Endothelial cell of umbilical vein (primary cell): ENCODE data around the gene C2CD4B. TPM values are rescaled to one million over a fixed set of nuclear protein-coding genes. Genes with fewer than 3 reads are reported as not detected.

Experiments
- BruUV-seq: library from RNA; stranded (reverse); fragments of 400-500 nt; replicated peaks from 2 replicates; lab custom pipeline; 2021; lab: Mats Ljungman, UMichigan
- CTCF ChIA-PET: fragments of 300-600, 350-600 bp; sonication (Branson Sonifier 250); formaldehyde crosslinking; loops from one replicate; lab custom pipeline; 2021; ENCODE audit warnings: antibody characterized with exemption, inconsistent platforms; lab: Charles Lee
- POLR2A ChIA-PET: fragments of 300-600, 350-600 bp; sonication (Branson Sonifier 250); formaldehyde crosslinking; loops from one replicate; lab custom pipeline; 2021; ENCODE audit warnings: antibody characterized with exemption, inconsistent platforms; lab: Charles Lee
- DNase-seq: peaks from one replicate; pipeline ENCODE4 v3.0.0-alpha.2; 2011; ENCODE audit warnings: low read depth, low spot score
- FAIRE-seq: peaks from 2 replicates; lab custom pipeline; 2011; peaks lifted over from hg19 to GRCh38; lab: Jason Lieb, UNC
- H2AFZ ChIP-seq: 2 replicates; pipeline ENCODE4 v1.6.0; 2012; ENCODE audit warnings: low read depth, low read length, control low read depth, inconsistent platforms
- H3K27ac ChIP-seq: 2 replicates; pipeline ENCODE4 v1.5.1; 2011; ENCODE audit warnings: low read depth, mild to moderate bottlenecking, control low read depth, low read length, moderate library complexity; ENCODE audit not compliant: insufficient read depth
- H3K27me3 ChIP-seq, 2 experiments: 2 replicates each; pipeline versions ENCODE4 v1.6.0 to v1.6.1; 2011; ENCODE audit warnings: low read length in 2 of 2, mixed read lengths in 1 of 2; ENCODE audit not compliant: control insufficient read depth in 2 of 2, insufficient read depth in 2 of 2
- H3K36me3 ChIP-seq, 2 experiments: 2 replicates in 1 of 2; 3 replicates in 1 of 2; pipeline ENCODE4 v1.5.1; 2011; ENCODE audit warnings: low read length in 2 of 2, mild to moderate bottlenecking in 1 of 2, moderate library complexity in 1 of 2; ENCODE audit not compliant: control insufficient read depth in 2 of 2, insufficient read depth in 2 of 2; ENCODE audit errors: extremely low read depth in 1 of 2
- H3K4me1 ChIP-seq: 3 replicates; pipeline ENCODE4 v1.5.1; 2011; ENCODE audit warnings: mild to moderate bottlenecking, low read length; ENCODE audit not compliant: control insufficient read depth, insufficient read depth; ENCODE audit errors: extremely low read depth
- H3K4me2 ChIP-seq: 2 replicates; pipeline ENCODE4 v1.6.1; 2011; ENCODE audit warnings: low read length, control low read depth, mixed read lengths; ENCODE audit not compliant: insufficient read depth
- H3K4me3 ChIP-seq, 3 experiments: fragments of 200-600 bp in 1 of 3; sonication (generic), shearing (Covaris generic) in 1 of 3; replicated peaks in 1 of 3; 2 replicates each; pipeline ENCODE4 v1.5.1; 2011 to 2016; ENCODE audit warnings: control low read depth in 3 of 3, low read length in 3 of 3, mild to moderate bottlenecking in 2 of 3, inconsistent platforms in 1 of 3, low read depth in 1 of 3, moderate library complexity in 1 of 3; ENCODE audit not compliant: insufficient read depth in 1 of 3
- H3K79me2 ChIP-seq: 2 replicates; pipeline ENCODE4 v1.6.0; 2012; ENCODE audit warnings: low read length, inconsistent platforms; ENCODE audit not compliant: control insufficient read depth, insufficient read depth
- H3K9ac ChIP-seq: replicated peaks from 2 replicates; pipeline ENCODE3; 2011; ENCODE audit warnings: low read length, control low read depth; ENCODE audit not compliant: insufficient read depth; ENCODE audit errors: extremely low read depth
- H3K9me1 ChIP-seq: replicated peaks from 3 replicates; pipeline ENCODE4 v1.6.0; 2011; ENCODE audit warnings: mild to moderate bottlenecking, low read length; ENCODE audit not compliant: control insufficient read depth, insufficient read depth; ENCODE audit errors: extremely low read depth
- H3K9me3 ChIP-seq: replicated peaks from 2 replicates; pipeline ENCODE4 v1.5.1; 2012; ENCODE audit warnings: low read length, inconsistent platforms; ENCODE audit not compliant: control insufficient read depth, insufficient read depth
- H4K20me1 ChIP-seq: replicated peaks from 2 replicates; pipeline ENCODE3; 2011; ENCODE audit warnings: mild to moderate bottlenecking, low read length; ENCODE audit not compliant: control insufficient read depth, insufficient read depth; ENCODE audit errors: extremely low read depth
- EZH2 ChIP-seq: IDR thresholded peaks from 2 replicates; pipeline ENCODE4 v1.6.1; 2012; ENCODE audit warnings: borderline replicate concordance, low read depth, mild to moderate bottlenecking, moderate library complexity, low read length, inconsistent platforms; ENCODE audit not compliant: severe bottlenecking
- FOS ChIP-seq: IDR thresholded peaks from 2 replicates; pipeline ENCODE4 v1.6.1; 2011; ENCODE audit warnings: mild to moderate bottlenecking, low read length, moderate library complexity, borderline replicate concordance; ENCODE audit not compliant: insufficient read depth
- GATA2 ChIP-seq: IDR thresholded peaks from 2 replicates; pipeline ENCODE4 v1.7.0; 2011; ENCODE audit warnings: low read depth, mild to moderate bottlenecking, moderate library complexity, mixed read lengths, low read length; ENCODE audit not compliant: insufficient read length, insufficient read depth
- JUN ChIP-seq: IDR thresholded peaks from 2 replicates; pipeline ENCODE4 v1.6.1; 2011; ENCODE audit warnings: borderline replicate concordance, low read depth; ENCODE audit not compliant: insufficient read length, insufficient read depth
- MYC ChIP-seq: IDR thresholded peaks from one replicate; pipeline ENCODE4 v1.6.1; 2011; ENCODE audit warnings: mild to moderate bottlenecking, low read depth, low read length
- POLR2A ChIP-seq: IDR thresholded peaks from 2 replicates; pipeline ENCODE4 v1.6.1; 2012; ENCODE audit warnings: low read depth, mild to moderate bottlenecking, control low read depth, low read length
- POLR2AphosphoS5 ChIP-seq: IDR thresholded peaks from 2 replicates; pipeline ENCODE4 v1.6.1; 2012; ENCODE audit warnings: low read depth, mild to moderate bottlenecking, control low read depth, low read length, moderate library complexity; ENCODE audit not compliant: insufficient read depth
- dilution Hi-C: fragments of 300-500 bp; cut with MboI; formaldehyde crosslinking; loops from one replicate; pipeline ENCODE4 v1.15.0; 2019; ENCODE audit warnings: low sequenced_read_pairs; ENCODE audit not compliant: extremely low pct_ligation_motif_present
- intact Hi-C: fragments of 100-400 bp; cut with micrococcal nuclease; formaldehyde crosslinking; loops from one replicate; pipeline ENCODE4 v1.10.0; 2022
- polyA plus RNA-seq, 4 experiments: library from polyadenylated mRNA; depleted of rRNA in 3 of 4; stranded (reverse) in 3 of 4; unstranded in 1 of 4; fragments of >200 nt; gene quantifications; 2 replicates each; pipeline versions ENCODE4 v1.2.1 to v1.2.3, GENCODE V29; 2011 to 2012; ENCODE audit warnings: missing spikeins in 1 of 4
- total RNA-seq: library from RNA; stranded (reverse); gene quantifications from 2 replicates; pipeline ENCODE4 v1.2.3, GENCODE V29; 2021
- TF ChIP-seq, protein P1 (sequence below): IDR thresholded peaks from 2 replicates; pipeline ENCODE4 v1.6.1; 2011; ENCODE audit not compliant: insufficient read depth, insufficient read length
- TF ChIP-seq, protein P2 (sequence below), 2 donors: IDR thresholded peaks; 1 replicate in 1 of 2; 2 replicates in 1 of 2; pipeline ENCODE4 v1.5.1; 2011; ENCODE audit warnings: low read length in 2 of 2, mild to moderate bottlenecking in 2 of 2, moderate library complexity in 2 of 2, control low read depth in 1 of 2, inconsistent platforms in 1 of 2, low read depth in 1 of 2; ENCODE audit not compliant: insufficient read depth in 1 of 2; ENCODE audit errors: extremely low read depth in 1 of 2

C2CD4B gene
- total and polyA plus RNA-seq, 2 donors (not counting 3 experiments of a cell fraction or from before 2014, with no cell fraction given), result 28.4 to 31.7 TPM

DNA sequence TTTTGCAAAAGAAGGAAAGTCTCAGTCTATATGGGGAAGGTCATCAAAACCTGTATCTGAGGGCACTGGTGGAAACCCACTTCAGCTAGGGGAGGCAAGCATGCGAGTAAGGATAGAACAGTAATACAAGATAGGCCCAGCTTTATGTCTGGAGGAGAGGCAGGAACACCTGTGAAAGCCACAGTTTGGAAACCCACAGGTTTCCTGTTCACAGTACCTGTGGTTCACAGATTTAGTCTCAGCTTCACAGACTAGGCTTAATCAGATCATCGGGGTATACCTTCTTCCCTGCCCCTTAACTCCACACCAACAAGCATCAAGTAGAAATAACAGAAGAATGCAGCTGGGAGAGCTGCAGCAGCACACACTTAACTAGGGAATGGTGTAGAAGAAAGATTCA is 36.2 kb downstream of the C2CD4B start:
- POLR2A ChIA-PET, result no interaction called here
- H2AFZ ChIP-seq, result no peak overlapping the region
- no peaks in the 10 kb centered on the region for H3K27me3 ChIP-seq
- H3K4me3 ChIP-seq, result no peak overlapping the region
- FAIRE-seq, result no peak
- dilution Hi-C loops, result no loop called here
- no peak overlapping the region for H3K9ac ChIP-seq
- no peak overlapping the region for H3K27ac ChIP-seq
- CTCF ChIA-PET, result interaction anchor here (1.5 to 4.1 kb wide), 2 partner anchors 10 to 125 kb away, joined by 3 to 17 read pairs; no protein-coding TSS in a partner anchor
- H3K9me1 ChIP-seq, result no peaks in the 10 kb centered on the region
- no peaks in the 10 kb centered on the region for H4K20me1 ChIP-seq
- no TSS peak for BruUV-seq
- H3K79me2 ChIP-seq, result no peaks in the 10 kb centered on the region
- no peaks in the 10 kb centered on the region for H3K36me3 ChIP-seq
- no peak overlapping the region for H3K4me2 ChIP-seq
- TF ChIP-seq, protein P1, sequence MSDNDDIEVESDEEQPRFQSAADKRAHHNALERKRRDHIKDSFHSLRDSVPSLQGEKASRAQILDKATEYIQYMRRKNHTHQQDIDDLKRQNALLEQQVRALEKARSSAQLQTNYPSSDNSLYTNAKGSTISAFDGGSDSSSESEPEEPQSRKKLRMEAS, result no peak
- TF ChIP-seq, protein P2, sequence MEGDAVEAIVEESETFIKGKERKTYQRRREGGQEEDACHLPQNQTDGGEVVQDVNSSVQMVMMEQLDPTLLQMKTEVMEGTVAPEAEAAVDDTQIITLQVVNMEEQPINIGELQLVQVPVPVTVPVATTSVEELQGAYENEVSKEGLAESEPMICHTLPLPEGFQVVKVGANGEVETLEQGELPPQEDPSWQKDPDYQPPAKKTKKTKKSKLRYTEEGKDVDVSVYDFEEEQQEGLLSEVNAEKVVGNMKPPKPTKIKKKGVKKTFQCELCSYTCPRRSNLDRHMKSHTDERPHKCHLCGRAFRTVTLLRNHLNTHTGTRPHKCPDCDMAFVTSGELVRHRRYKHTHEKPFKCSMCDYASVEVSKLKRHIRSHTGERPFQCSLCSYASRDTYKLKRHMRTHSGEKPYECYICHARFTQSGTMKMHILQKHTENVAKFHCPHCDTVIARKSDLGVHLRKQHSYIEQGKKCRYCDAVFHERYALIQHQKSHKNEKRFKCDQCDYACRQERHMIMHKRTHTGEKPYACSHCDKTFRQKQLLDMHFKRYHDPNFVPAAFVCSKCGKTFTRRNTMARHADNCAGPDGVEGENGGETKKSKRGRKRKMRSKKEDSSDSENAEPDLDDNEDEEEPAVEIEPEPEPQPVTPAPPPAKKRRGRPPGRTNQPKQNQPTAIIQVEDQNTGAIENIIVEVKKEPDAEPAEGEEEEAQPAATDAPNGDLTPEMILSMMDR (IDR thresholded peaks at IDR 0.05; ENCODE audit: extremely low read depth in 1 of 2, insufficient read depth in 1 of 2, low read depth in 1 of 2, low read length in 2 of 2), result no peak
- TF ChIP-seq EZH2, result no peak
- TF ChIP-seq GATA2, result no peak
- no peak for TF ChIP-seq FOS
- no peak for TF ChIP-seq POLR2AphosphoS5
- TF ChIP-seq MYC, result no peak
- TF ChIP-seq POLR2A, result no peak
- TF ChIP-seq JUN, result no peak
- DNase-seq, result no peak
- intact Hi-C loops, result no loop called here
- H3K4me1 ChIP-seq, result peaks cover 23% of the 10 kb centered on the region
- no peaks in the 10 kb centered on the region for H3K9me3 ChIP-seq
